OCI-LY7 (cell line): Measurements from ENCODE around the gene TPSD1. TPM values are rescaled to one million over a fixed set of nuclear protein-coding genes. Genes with fewer than 3 reads are reported as not detected.
"Not testable (repeated sequence)": the region's sequence is repeated elsewhere in the genome, so short reads cannot be mapped to it uniquely, and the experiment has no call there.

Experiments
- BruUV-seq: library from RNA; stranded (reverse); fragments of 400-500 nt; replicated peaks from 2 replicates; lab custom pipeline; 2021; lab: Mats Ljungman, UMichigan
- CTCF ChIA-PET: fragments of 300-600 bp; sonication (Branson Sonifier 250); formaldehyde crosslinking; loops from one replicate; lab custom pipeline; 2022; ENCODE audit warnings: antibody characterized with exemption; ENCODE audit not compliant: unreplicated experiment; lab: Charles Lee
- POLR2A ChIA-PET: fragments of 300-600 bp; sonication (Branson Sonifier 250); formaldehyde crosslinking; loops from one replicate; lab custom pipeline; 2022; ENCODE audit warnings: antibody characterized with exemption; lab: Charles Lee
- DNase-seq: peaks from one replicate; pipeline ENCODE4 v3.0.0-alpha.2; 2015; ENCODE audit warnings: low spot score
- H2AFZ ChIP-seq: fragments of 200-600 bp; sonication (generic), shearing (Covaris generic); 2 replicates; pipeline ENCODE4 v1.6.1; 2014; ENCODE audit warnings: mild to moderate bottlenecking, antibody characterized with exemption, low read length, moderate library complexity
- H3K27ac ChIP-seq: fragments of 200-600 bp; sonication (generic); 2 replicates; pipeline ENCODE4 v1.5.1; 2014; ENCODE audit warnings: mixed run types, low read depth, mild to moderate bottlenecking, moderate library complexity, low read length, inconsistent platforms; ENCODE audit not compliant: poor library complexity, severe bottlenecking
- H3K36me3 ChIP-seq: fragments of 200-600 bp; sonication (generic); 2 replicates; pipeline ENCODE4 v1.6.1; 2014; ENCODE audit warnings: mild to moderate bottlenecking, antibody characterized with exemption, low read length, moderate library complexity, mixed read lengths; ENCODE audit not compliant: insufficient read depth
- H3K4me1 ChIP-seq: fragments of 200-600 bp; sonication (generic); 2 replicates; pipeline ENCODE4 v1.5.1; 2014; ENCODE audit warnings: mild to moderate bottlenecking, low read length; ENCODE audit not compliant: insufficient read depth, poor library complexity, severe bottlenecking
- H3K4me2 ChIP-seq: fragments of 200-600 bp; sonication (generic); 2 replicates; pipeline ENCODE4 v1.6.1; 2014; ENCODE audit warnings: mild to moderate bottlenecking, low read length
- H3K4me3 ChIP-seq: fragments of 200-600 bp; sonication (generic); 2 replicates; pipeline ENCODE4 v1.5.1; 2014; ENCODE audit warnings: mild to moderate bottlenecking, low read depth, low read length; ENCODE audit not compliant: poor library complexity, severe bottlenecking
- H3K79me2 ChIP-seq: fragments of 200-600 bp; sonication (generic); 2 replicates; pipeline ENCODE4 v1.6.1; 2016; ENCODE audit warnings: low read depth, mild to moderate bottlenecking, low read length, moderate library complexity, mixed read lengths; ENCODE audit not compliant: insufficient read depth
- H3K9me2 ChIP-seq: fragments of 200-600 bp; sonication (generic); 2 replicates; pipeline ENCODE4 v1.6.1; 2016; ENCODE audit warnings: mild to moderate bottlenecking, low read length, mixed read lengths; ENCODE audit not compliant: insufficient read depth
- H3K9me3 ChIP-seq: fragments of 200-600 bp; sonication (generic); 2 replicates; pipeline ENCODE4 v1.6.1; 2014; ENCODE audit warnings: mild to moderate bottlenecking, mixed run types, low read length, mixed read lengths
- H4K20me1 ChIP-seq: fragments of 200-600 bp; sonication (generic); 2 replicates; pipeline ENCODE4 v1.6.1; 2014; ENCODE audit warnings: mild to moderate bottlenecking, antibody characterized with exemption, low read length, moderate library complexity, mixed read lengths; ENCODE audit not compliant: insufficient read depth
- CTCF ChIP-seq: fragments of 200-600 bp; sonication (generic); conservative IDR thresholded peaks from 2 replicates; pipeline ENCODE4 v1.5.1; 2014; ENCODE audit warnings: mild to moderate bottlenecking, antibody characterized with exemption, low read length, moderate library complexity, mixed read lengths
- EZH2phosphoT487 ChIP-seq: fragments of 200-600 bp; sonication (generic); IDR thresholded peaks from 2 replicates; pipeline ENCODE4 v1.6.1; 2018; ENCODE audit warnings: low read depth, borderline replicate concordance, mild to moderate bottlenecking, mixed run types, antibody characterized with exemption, low read length, moderate library complexity, mixed read lengths
- intact Hi-C: fragments of 100-400 bp; cut with micrococcal nuclease; formaldehyde crosslinking; loops from one replicate; pipeline ENCODE4 v1.10.0; 2022; ENCODE audit not compliant: unreplicated experiment
- total RNA-seq, 2 experiments: library from RNA; depleted of rRNA in 1 of 2; stranded (reverse); fragments of >200 nt in 1 of 2; shearing (Covaris generic) in 1 of 2; gene quantifications; 2 replicates each; pipeline ENCODE4 v1.2.3, GENCODE V29; 2014 to 2022

TPSD1 gene
- total RNA-seq, 2 experiments from 2014 or later = not detected

- no peak for DNase-seq
- H4K20me1 ChIP-seq = no peaks in the 10 kb centered on the region
- no peaks in the 10 kb centered on the region for H3K79me2 ChIP-seq
- no peaks in the 10 kb centered on the region for H3K36me3 ChIP-seq
- no peak overlapping the region for H3K4me2 ChIP-seq
- no peaks in the 10 kb centered on the region for H3K9me3 ChIP-seq
- CTCF ChIA-PET = no interaction called here
- H3K4me3 ChIP-seq = no peak overlapping the region
- no peaks in the 10 kb centered on the region for H3K4me1 ChIP-seq
- no peak overlapping the region for H2AFZ ChIP-seq
- BruUV-seq = no TSS peak
- POLR2A ChIA-PET = no interaction called here
- TF ChIP-seq CTCF (no peak), EZH2phosphoT487 (no peak)
- intact Hi-C loops = no loop called here
- no peak overlapping the region for H3K27ac ChIP-seq
- no peaks in the 10 kb centered on the region for H3K9me2 ChIP-seq
Measured at GRCh38 chr16:1245452-1246020, 10.3 kb upstream of the TPSD1 start.

DNA sequence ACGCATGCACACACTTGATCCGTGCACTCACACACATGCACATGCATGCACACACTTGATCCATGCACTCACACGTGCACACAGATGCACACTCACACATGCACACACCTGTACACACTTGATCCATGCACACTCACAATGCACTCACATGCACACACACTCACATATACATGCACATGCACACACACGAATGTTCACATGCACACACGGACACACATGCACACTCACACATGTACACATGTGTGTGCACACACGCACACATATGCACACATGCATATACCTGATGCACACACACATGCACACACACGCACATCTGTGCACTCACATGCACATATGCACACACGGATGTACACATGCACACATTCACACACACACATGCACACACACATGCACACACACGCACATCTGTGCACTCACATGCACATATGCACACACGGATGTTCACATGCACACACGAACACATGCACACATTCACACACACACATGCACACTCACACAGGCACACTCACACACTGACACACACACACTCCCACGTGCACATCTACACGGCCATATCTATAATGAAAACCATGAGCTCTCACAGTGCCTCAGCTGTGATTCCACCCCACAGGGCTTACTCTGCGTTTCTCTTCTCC is 7.8 kb upstream of the TPSD1 start:
- H3K9me2 ChIP-seq, H4K20me1 ChIP-seq, H3K4me1 ChIP-seq, H3K9me3 ChIP-seq, H3K79me2 ChIP-seq, BruUV-seq, H3K4me2 ChIP-seq, H3K4me3 ChIP-seq, H3K36me3 ChIP-seq, H3K27ac ChIP-seq, CTCF ChIA-PET, DNase-seq, H2AFZ ChIP-seq, POLR2A ChIA-PET, intact Hi-C loops: not testable (repeated sequence)

DNA sequence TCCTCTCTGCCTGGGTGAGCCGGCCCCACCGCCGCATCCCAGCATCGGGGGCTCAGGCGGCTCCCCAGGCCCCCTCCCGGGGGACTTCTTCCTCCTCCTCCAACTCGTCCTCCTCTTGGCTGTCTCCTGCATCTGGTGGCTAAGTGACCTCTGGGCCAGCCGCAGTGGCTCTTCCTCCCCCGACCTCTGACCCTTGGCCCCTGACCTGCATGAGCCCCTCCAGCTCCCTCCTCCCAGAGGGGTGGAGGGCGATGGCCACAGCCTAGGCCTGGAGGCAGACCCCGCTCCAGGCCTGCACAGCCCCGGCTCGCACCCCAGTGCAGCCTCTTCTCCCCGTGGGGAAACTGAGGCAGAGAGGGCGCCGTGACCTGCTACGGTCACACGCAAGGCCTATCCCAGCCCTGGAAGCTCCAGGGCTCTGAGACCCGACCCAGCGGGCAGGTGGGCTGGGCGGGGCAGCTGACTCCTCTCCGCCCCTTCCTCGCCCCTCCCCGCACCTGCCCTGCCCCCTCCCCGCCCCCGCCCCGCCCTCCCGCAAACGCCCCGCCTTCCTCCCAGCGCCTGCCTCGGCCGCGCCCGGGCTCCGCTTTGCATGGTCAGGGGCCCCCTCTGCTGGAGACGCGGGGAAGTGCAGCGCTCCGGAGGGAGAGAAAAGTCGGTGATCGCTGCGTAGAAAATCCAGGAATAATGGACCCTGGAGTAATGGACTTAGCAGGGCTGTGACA is 6.7 kb upstream of the TPSD1 start:
- H2AFZ ChIP-seq, H3K9me3 ChIP-seq, H3K4me1 ChIP-seq, CTCF ChIA-PET, DNase-seq, H3K36me3 ChIP-seq, H3K4me2 ChIP-seq, H4K20me1 ChIP-seq, intact Hi-C loops, H3K9me2 ChIP-seq, H3K27ac ChIP-seq, BruUV-seq, H3K79me2 ChIP-seq, POLR2A ChIA-PET, H3K4me3 ChIP-seq: not testable (repeated sequence)

DNA sequence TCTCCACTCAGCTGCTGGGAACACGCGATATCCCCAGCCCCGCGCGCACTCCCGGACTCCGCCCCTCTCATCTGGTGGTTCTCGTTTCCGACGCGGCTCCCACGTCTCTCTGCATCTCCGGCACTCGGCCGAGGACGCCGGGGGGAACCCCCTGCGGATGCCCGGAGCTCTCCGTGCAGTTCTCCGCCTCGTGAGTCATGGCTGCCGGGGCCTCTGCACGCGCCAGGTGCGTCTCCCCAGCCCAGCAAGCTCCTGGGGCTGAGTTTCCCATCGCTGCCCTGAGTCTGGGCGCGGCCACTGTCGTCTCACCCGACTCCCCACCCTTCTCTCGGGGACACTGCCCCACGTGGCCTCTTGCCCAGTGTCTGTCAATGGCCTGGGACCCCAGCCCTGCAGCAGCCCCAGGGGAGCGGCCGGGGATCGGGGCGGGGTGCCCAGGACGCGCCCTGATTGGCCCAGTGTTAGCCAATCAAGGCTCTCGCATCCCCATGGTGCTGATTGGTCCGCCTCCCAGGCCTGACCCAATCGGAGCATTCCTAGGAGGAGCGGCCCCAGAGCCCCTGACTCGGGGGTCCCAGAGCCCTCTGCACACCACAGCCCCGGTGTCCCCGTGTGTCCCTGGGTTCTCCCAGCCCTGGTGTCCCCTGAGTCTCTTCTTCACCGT is 2.0 kb upstream of the TPSD1 start:
- H2AFZ ChIP-seq, intact Hi-C loops, POLR2A ChIA-PET, DNase-seq, H3K27ac ChIP-seq, H3K9me3 ChIP-seq, H4K20me1 ChIP-seq, H3K4me1 ChIP-seq, H3K9me2 ChIP-seq, H3K36me3 ChIP-seq, H3K79me2 ChIP-seq, BruUV-seq, H3K4me2 ChIP-seq, CTCF ChIA-PET, H3K4me3 ChIP-seq: not testable (repeated sequence)

GRCh38 chr16:1254821-1255220 is 1.0 kb upstream of the TPSD1 start:
- intact Hi-C loops, H3K4me1 ChIP-seq, H3K4me2 ChIP-seq, H2AFZ ChIP-seq, DNase-seq, H3K36me3 ChIP-seq, POLR2A ChIA-PET, H3K4me3 ChIP-seq, BruUV-seq, H3K9me2 ChIP-seq, H4K20me1 ChIP-seq, H3K79me2 ChIP-seq, H3K9me3 ChIP-seq, H3K27ac ChIP-seq: not testable (repeated sequence)
- CTCF ChIA-PET = interaction anchor here (0.6 kb wide), 1 partner anchor 88 kb away, joined by 5 read pairs; no protein-coding TSS in a partner anchor
